CD14-positive monocyte (primary cell): Measurements from ENCODE around the gene POFUT2. TPM values are rescaled to one million over a fixed set of nuclear protein-coding genes. Genes with fewer than 3 reads are reported as not detected.

Experiments
- DNase-seq, 3 donors: peaks; one replicate each; pipeline ENCODE4 v3.0.0-alpha.2; 2011 to 2022
- H2AFZ ChIP-seq: 2 replicates; pipeline ENCODE4 v1.6.0; 2012; ENCODE audit warnings: mild to moderate bottlenecking, low read depth, low read length, inconsistent platforms; ENCODE audit not compliant: insufficient read depth, poor library complexity, severe bottlenecking
- H3K27ac ChIP-seq, 2 donors: 1 replicate in 1 of 2; 2 replicates in 1 of 2; pipeline ENCODE4 v1.5.1; 2012 to 2013; ENCODE audit warnings: low read length in 2 of 2, control low read depth in 1 of 2, inconsistent platforms in 1 of 2, low read depth in 1 of 2, mild to moderate bottlenecking in 1 of 2
- H3K27me3 ChIP-seq, 2 donors: one replicate each; pipeline versions ENCODE4 v1.6.0 to v1.6.1; 2011 to 2013; ENCODE audit warnings: low read length in 2 of 2; ENCODE audit not compliant: control insufficient read depth in 2 of 2, insufficient read depth in 2 of 2
- H3K36me3 ChIP-seq, 2 donors: replicated peaks in 1 of 2; 1 replicate in 1 of 2; 2 replicates in 1 of 2; pipeline versions ENCODE4 v1.5.1 to v1.6.1; 2012 to 2013; ENCODE audit warnings: low read length in 2 of 2, control low read depth in 1 of 2, inconsistent platforms in 1 of 2, mild to moderate bottlenecking in 1 of 2; ENCODE audit not compliant: insufficient read depth in 2 of 2, control insufficient read depth in 1 of 2
- H3K4me1 ChIP-seq, 2 donors: 1 replicate in 1 of 2; 2 replicates in 1 of 2; pipeline versions ENCODE4 v1.5.1 to v1.6.1; 2012 to 2013; ENCODE audit warnings: low read length in 2 of 2, control low read depth in 1 of 2, inconsistent platforms in 1 of 2, mild to moderate bottlenecking in 1 of 2, moderate library complexity in 1 of 2; ENCODE audit not compliant: insufficient read depth in 2 of 2, control insufficient read depth in 1 of 2
- H3K4me2 ChIP-seq: replicated peaks from 2 replicates; pipeline ENCODE3; 2012; ENCODE audit warnings: low read length, moderate library complexity, mild to moderate bottlenecking; ENCODE audit not compliant: poor library complexity, severe bottlenecking; ENCODE audit errors: extremely low read depth
- H3K4me3 ChIP-seq, 3 experiments: fragments of 200-600 bp in 1 of 3; sonication (generic) in 1 of 3; replicated peaks in 1 of 3; 1 replicate in 2 of 3; 2 replicates in 1 of 3; pipeline ENCODE4 v1.5.1; 2011 to 2013; ENCODE audit warnings: low read length in 3 of 3, mild to moderate bottlenecking in 3 of 3, control low read depth in 2 of 3, low read depth in 2 of 3, inconsistent platforms in 1 of 3, moderate library complexity in 1 of 3
- H3K79me2 ChIP-seq: 2 replicates; pipeline ENCODE4 v1.6.0; 2012; ENCODE audit warnings: mild to moderate bottlenecking, control low read depth, inconsistent platforms, low read length, moderate library complexity; ENCODE audit not compliant: insufficient read depth
- H3K9ac ChIP-seq: 2 replicates; pipeline ENCODE4 v1.6.0; 2017; ENCODE audit warnings: low read length, mild to moderate bottlenecking; ENCODE audit not compliant: insufficient read depth, poor library complexity, severe bottlenecking
- H3K9me3 ChIP-seq, 2 donors: replicated peaks in 1 of 2; 1 replicate in 1 of 2; 2 replicates in 1 of 2; pipeline versions ENCODE4 v1.5.1 to v1.6.1; 2012 to 2013; ENCODE audit warnings: low read length in 2 of 2, control low read depth in 1 of 2; ENCODE audit not compliant: control insufficient read depth in 1 of 2, insufficient read depth in 1 of 2
- H4K20me1 ChIP-seq: 2 replicates; pipeline ENCODE4 v1.6.0; 2012; ENCODE audit warnings: mild to moderate bottlenecking, low read length, control low read depth, moderate library complexity; ENCODE audit not compliant: insufficient read depth
- H3K27ac Mint-ChIP-seq, 7 donors: one replicate each; pipeline ENCODE4 v1.8.0; 2020; ENCODE audit warnings: mild to moderate bottlenecking in 7 of 7, mixed read lengths in 7 of 7, moderate library complexity in 6 of 7, inconsistent platforms in 2 of 7
- H3K27me3 Mint-ChIP-seq, 3 donors: one replicate each; pipeline ENCODE4 v1.8.0; 2021 to 2022; ENCODE audit warnings: low read depth in 3 of 3, mild to moderate bottlenecking in 3 of 3, mixed read lengths in 3 of 3, moderate library complexity in 3 of 3, inconsistent platforms in 1 of 3
- H3K36me3 Mint-ChIP-seq, 2 donors: one replicate each; pipeline ENCODE4 v1.8.0; 2020; ENCODE audit warnings: mixed read lengths in 2 of 2, inconsistent platforms in 1 of 2, mild to moderate bottlenecking in 1 of 2
- H3K4me1 Mint-ChIP-seq: one replicate; pipeline ENCODE4 v1.8.0; 2020; ENCODE audit warnings: mild to moderate bottlenecking, mixed read lengths
- H3K4me3 Mint-ChIP-seq, 2 donors: one replicate each; pipeline ENCODE4 v1.8.0; 2020; ENCODE audit warnings: mild to moderate bottlenecking in 2 of 2, mixed read lengths in 2 of 2, moderate library complexity in 1 of 2
- H3K9me3 Mint-ChIP-seq, 7 donors: one replicate each; pipeline ENCODE4 v1.8.0; 2020 to 2022; ENCODE audit warnings: mixed read lengths in 7 of 7, mild to moderate bottlenecking in 6 of 7, moderate library complexity in 6 of 7, inconsistent platforms in 2 of 7
- CTCF ChIP-seq: fragments of 200-600 bp; IDR thresholded peaks from one replicate; pipeline ENCODE4 v1.8.0; 2022; ENCODE audit warnings: antibody characterized with exemption, mild to moderate bottlenecking
- WGBS: methylation state at CpG from one replicate; pipeline ENCODE4 v1.1.5; 2013; ENCODE audit warnings: missing lambda C conversion rate; ENCODE audit not compliant: insufficient coverage; 5-methylcytosine and 5-hydroxymethylcytosine counted together
- intact Hi-C, 2 donors: fragments of 100-400 bp; cut with micrococcal nuclease; formaldehyde crosslinking; loops; one replicate each; pipeline versions ENCODE4 v1.15.0 to v1.15.1; 2023
- polyA plus RNA-seq, 3 donors: library from polyadenylated mRNA; depleted of rRNA in 1 of 3; unstranded in 2 of 3; stranded (reverse) in 1 of 3; fragments of 300-500 nt in 2 of 3; fragments of >200 nt in 1 of 3; fragmentation: Illumina TruSeq in 2 of 3; gene quantifications; 1 replicate in 2 of 3; 2 replicates in 1 of 3; pipeline ENCODE4 v1.2.3, GENCODE V29; 2012 to 2021

POFUT2 gene
- polyA plus RNA-seq, 3 donors: 1.8 to 21.3 (median 2.8) TPM

- H3K4me3 ChIP-seq: no peak overlapping the region
- H3K9ac ChIP-seq: no peak overlapping the region
- no peak overlapping the region for H3K27ac ChIP-seq
- Mint-ChIP-seq H3K9me3 (peaks cover 14 to 46% (median 38%) of the 10 kb centered on the region in 7 donors), H3K4me1 (no peaks in the 10 kb centered on the region), H3K4me3 (no peak overlapping the region), H3K27ac (no peak overlapping the region), H3K36me3 (no peaks in the 10 kb centered on the region), H3K27me3 (peaks cover 7 to 33% (median 11%) of the 10 kb centered on the region in 3 donors)
- DNase-seq: no peak
- peaks cover 6 to 10% of the 10 kb centered on the region in 2 donors for H3K9me3 ChIP-seq
- TF ChIP-seq CTCF: no peak
- no peak overlapping the region for H3K4me2 ChIP-seq
- no peaks in the 10 kb centered on the region for H3K27me3 ChIP-seq
- no peaks in the 10 kb centered on the region for H3K79me2 ChIP-seq
- no peak overlapping the region for H2AFZ ChIP-seq
- no peaks in the 10 kb centered on the region for H3K4me1 ChIP-seq
- no peaks in the 10 kb centered on the region for H3K36me3 ChIP-seq
- 81% methylated on average over 13 of the region's 20 CpGs for WGBS
- no peaks in the 10 kb centered on the region for H4K20me1 ChIP-seq
- intact Hi-C loops: no loop called here
Measured at GRCh38 chr21:45246386-45247320, 41.0 kb downstream of the POFUT2 start.

GRCh38 chr21:45244799-45245340 lies 42.8 kb downstream of the POFUT2 start:
- Mint-ChIP-seq H3K9me3 (peaks cover 6 to 41% (median 31%) of the 10 kb centered on the region in 7 donors), H3K36me3 (no peaks in the 10 kb centered on the region), H3K27me3 (peaks cover 3 to 36% (median 9%) of the 10 kb centered on the region in 3 donors), H3K4me3 (no peak overlapping the region), H3K4me1 (no peaks in the 10 kb centered on the region), H3K27ac (no peak overlapping the region)
- H3K36me3 ChIP-seq: no peaks in the 10 kb centered on the region
- no peak overlapping the region for H3K4me3 ChIP-seq
- H3K79me2 ChIP-seq: no peaks in the 10 kb centered on the region
- H3K9me3 ChIP-seq: peaks cover 10% of the 10 kb centered on the region in 2 donors
- no peak overlapping the region for H2AFZ ChIP-seq
- WGBS: 93% methylated on average over 7 of the region's 8 CpGs
- H3K27me3 ChIP-seq: no peaks in the 10 kb centered on the region
- H3K4me2 ChIP-seq: no peak overlapping the region
- intact Hi-C loops: no loop called here
- H4K20me1 ChIP-seq: no peaks in the 10 kb centered on the region
- no peak for DNase-seq
- no peaks in the 10 kb centered on the region for H3K4me1 ChIP-seq
- H3K9ac ChIP-seq: no peak overlapping the region
- H3K27ac ChIP-seq: no peak overlapping the region
- TF ChIP-seq CTCF: no peak
